GM18519 (cell line): ENCODE data around the gene PARP15.
A peak's percentile ranks its signal among the peaks of the same experiment; 100 is the strongest.
"Not testable (repeated sequence)": the region's sequence is repeated elsewhere in the genome, so short reads cannot be mapped to it uniquely, and the experiment has no call there.

ENCODE experiments used
- ATAC-seq: cut with Tn5 transposase; IDR thresholded peaks from one replicate; pipeline ENCODE4 v1.9.1; 2021; ENCODE audit warnings: mild to moderate bottlenecking, moderate library complexity; ENCODE audit not compliant: unreplicated experiment, low FRiP score

The PARP15 gene

DNA sequence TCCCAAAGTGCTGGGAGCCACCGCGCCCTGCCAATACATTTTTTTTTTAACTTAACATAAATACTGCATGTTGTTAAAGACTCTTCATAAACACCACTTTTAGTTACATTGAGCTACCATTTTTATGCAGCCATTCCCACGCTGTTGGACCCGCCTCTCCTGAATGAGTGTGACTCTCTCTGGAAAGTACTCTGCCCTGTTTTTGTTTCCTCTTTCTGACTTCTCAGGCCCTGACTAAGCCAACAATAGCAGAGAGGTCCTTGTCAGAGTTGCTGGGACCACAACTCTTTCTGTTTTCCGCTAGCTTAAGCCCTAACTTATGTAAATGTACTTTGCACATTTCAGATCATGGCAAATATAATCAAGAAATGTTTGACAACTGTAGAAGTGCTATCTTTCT, 35.2 kb downstream of the PARP15 start:
- ATAC-seq, result no peak

DNA sequence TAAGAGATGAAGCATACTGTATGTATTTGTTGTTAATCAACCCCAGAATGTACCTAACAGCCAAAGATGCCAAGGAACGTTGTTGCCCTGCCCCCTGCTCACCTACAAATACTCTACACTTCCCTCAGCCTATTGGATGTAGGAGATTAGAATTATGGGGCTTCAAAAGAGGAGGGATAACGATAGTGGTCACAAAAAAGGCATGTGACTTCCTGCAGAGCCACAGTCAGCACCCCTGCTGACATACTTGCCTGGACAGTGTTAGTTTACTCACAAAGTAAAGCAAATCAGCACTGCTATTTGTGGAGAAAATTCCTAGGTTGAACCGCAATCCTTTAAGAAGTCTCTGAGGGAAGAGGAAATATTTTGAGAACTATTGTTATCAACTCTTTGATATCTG, 37.9 kb downstream of the PARP15 start:
- ATAC-seq, result no peak

DNA sequence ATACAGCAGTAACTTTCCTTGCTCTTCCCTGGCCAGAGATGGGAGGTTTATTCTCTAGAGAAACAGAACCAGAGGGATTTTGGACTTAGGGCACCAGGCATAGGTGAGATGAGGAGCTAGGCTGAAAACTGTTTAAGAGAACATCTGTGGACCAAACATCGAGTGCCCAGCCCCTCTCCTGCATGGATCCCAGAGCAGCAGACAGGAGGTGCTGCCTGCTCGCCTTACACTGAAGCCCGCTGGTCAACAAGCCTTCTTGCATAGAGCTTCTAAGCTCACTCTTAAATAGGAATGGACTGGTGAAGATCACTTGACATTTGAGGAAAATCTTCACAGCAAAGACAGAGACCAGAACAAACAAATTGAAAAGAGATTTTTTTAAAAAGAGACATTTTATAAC, 41.2 kb downstream of the PARP15 start:
- no peak for ATAC-seq

DNA sequence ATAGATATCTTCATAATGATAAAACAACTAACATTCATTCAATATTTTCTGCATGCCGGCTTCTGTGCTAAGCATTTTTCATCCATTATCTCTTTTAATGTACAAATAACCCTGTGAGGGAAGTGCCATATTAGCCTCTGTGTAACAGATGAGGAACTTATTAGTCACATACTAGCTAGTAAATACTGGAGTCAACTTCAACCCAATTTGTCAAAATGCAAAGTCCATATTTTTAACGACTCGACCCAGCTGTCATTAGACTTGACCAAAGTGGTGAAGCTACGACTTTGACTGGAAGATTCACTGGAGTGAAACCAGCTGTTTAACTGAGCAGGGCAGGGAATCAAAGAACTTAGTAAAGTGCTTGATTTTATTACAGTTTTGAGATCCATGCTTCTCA, 41.6 kb downstream of the PARP15 start:
- ATAC-seq, result no peak

DNA sequence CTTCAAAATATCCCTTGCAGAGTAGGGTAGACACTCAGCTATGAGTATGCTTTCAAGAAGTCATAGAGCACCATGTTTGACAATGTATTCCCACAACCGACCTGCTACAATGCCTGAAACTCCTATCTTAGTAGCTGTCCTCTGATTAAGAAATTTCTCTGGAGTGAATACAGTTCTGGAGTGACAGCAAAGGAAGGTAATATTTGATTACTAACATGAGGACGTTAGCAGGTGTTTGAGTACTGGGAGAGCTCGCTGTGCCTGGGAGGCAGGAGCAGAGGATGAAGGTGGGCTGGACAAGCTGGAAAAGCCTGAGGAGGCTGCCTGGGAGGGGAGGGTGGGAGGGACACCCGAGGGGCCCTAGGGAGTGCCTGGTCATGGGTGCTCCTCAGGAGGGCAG, 42.9 kb downstream of the PARP15 start:
- ATAC-seq, result no peak

DNA sequence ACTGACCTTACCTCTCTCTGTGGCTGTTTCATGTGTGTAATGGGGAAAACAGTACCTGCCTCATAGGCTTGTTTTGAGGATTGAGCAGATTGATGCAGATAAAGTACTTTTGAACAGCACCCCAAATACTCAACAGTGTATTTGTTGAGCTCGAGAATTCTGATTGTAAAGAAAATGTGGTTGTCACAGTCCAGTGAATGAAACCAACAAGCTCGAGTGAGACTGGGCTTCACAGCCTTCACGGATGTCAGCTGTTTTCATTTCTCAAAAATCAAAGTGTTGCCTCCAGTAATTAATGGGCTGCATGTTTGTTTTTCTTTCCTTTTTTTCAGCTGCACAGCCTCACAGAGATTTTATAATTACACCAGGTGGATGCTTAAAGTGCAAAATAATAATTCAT, 43.7 kb downstream of the PARP15 start:
- peak; percentile 40 for ATAC-seq

DNA sequence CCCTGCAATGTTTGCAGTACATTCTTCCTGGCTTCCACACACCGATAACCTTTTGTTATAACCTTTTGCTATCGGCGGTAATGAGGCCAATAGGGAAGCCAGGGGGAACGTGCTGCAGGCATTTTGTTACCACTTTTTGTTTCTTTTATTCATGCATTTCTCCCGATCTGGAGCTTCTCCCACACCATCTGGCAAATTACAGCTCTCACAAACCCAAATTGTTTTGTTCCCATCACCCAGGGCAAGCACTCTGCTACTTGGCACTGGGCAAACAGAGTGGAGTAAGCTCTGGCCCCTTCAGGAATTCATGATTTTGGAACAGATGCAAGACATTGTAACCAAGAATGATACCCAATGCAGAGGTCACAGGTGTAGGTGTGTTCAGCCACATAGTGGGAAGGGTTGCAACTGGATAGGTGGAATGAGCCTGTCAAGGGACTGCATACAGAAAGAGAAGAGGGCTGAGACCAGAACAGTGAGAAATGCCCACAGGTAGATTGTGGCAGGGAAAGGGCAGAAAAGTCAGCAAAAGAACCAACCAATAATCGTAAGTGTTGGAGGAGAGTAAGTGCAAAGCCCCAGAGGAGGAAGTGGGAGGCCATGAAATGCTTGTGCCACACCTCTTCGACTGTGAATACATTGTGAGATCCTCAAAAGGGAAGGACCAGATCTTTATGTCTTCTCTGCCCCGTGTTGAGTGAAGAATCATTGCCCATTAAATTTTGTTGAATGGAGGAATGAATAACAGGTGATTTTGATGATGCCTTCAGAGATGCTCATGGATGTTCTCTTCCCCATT, 45.8 kb downstream of the PARP15 start:
- no peak for ATAC-seq

DNA sequence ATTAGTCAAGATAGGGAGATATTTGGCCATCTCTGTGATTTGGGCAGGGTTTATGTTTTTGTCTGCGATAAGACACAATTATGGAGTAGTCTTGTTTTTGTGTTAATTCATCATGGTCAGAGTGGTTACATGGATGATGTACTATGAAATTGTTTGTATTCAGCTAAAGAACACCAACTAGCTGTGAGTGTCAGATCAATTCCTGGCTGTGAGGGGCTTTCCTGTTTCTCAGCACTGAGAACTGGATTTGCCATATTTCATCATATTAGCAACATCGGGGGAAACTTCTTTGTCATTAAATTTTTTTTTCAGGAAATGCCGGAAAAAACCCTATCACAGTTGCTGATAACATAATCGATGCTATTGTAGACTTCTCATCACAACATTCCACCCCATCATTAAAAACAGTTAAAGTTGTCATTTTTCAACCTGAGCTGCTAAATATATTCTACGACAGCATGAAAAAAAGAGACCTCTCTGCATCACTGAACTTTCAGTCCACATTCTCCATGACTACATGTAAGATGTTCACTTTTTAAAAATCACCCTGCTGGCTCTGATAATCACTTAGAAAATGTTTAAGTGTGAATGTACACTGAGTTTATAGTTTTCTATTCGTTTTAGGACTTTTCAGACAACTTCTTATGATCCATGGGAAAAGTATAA, 49.2 kb downstream of the PARP15 start:
- no peak for ATAC-seq

DNA sequence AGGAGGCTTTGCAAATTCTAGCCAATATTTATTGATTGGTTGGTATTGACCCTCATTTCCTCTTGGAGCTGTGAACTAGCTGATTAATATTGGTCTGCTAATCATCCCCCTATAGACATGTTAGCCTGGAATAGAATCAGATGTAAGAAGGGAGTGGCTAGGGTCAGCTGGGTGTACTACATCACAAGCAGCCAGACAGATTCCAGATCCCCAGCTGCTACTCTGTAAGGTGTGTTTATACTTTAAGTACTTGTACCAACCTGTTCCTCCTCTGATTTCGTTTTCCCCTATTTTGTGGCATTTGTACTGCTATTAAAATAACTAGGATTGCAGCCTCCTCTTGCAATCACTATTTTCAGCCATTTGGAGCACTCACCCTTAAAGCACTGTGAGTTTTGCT, 49.9 kb downstream of the PARP15 start:
- no peak for ATAC-seq

DNA sequence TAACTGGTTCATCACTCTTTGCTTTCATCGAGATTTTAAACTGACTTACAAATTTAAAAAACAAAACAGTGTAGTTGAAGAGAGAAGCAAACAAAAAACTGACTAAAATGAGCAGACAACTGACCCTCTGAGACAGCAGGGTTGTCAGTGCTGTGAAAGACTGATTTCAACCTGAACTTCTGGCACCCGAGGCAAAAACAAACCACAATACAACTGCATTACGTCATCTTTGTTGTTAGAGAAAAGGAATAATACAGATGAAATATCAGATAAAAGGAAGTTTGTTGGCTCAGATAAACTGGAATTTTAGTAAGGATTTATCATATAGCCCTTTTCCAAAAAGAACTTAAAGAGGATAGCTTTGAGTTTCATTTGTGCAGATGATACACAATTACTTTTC, 51.1 kb downstream of the PARP15 start:
- no peak for ATAC-seq

DNA sequence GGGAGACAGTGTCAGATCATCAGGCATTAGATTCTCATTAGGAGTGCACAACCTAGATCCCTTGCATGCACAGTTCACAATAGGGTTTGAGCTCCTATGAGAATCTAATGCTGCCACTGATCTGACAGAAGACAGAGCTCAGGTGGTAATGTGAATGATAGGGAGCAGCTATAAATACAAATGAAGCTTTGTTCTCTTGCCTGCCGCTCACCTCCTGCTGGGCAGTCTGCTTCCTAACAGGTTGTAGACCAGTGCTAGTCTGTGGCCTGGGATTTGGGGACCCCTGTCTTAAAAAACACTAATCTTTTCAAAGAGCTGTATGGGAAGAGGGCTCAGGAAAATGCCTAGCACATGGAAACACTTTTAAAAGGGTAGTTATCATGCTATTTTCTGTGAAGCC, 52.3 kb downstream of the PARP15 start:
- no peak for ATAC-seq

DNA sequence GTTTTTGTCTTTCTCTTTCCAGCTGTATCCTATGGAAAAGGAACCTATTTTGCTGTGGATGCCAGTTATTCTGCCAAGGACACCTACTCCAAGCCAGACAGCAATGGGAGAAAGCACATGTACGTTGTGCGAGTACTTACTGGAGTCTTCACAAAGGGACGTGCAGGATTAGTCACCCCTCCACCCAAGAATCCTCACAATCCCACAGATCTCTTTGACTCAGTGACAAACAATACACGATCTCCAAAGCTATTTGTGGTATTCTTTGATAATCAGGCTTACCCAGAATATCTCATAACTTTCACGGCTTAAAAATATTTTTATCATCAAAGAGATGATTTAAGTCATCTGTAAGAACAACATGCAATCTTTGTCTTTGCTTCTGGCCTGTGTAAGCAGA, 58.3 kb downstream of the PARP15 start:
- no peak for ATAC-seq

DNA sequence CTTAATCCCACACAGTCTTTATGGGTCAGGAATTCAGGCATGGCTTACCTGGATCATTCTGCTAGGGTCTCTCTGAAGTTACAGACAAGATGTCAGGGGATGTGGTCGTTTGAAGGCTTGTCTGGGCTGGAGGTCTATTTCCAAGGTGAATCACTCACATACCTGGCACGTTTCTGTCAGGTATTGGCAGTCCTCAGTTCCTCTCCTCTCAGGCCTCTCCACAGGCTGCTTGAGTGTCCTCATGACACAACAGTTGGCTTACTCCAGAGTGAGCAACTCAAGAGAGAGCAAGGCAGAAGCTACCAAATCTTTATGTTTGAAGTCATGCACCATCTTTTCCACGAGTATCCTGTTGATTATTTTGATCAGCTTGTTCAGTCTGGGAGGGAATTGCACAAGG, 59.2 kb downstream of the PARP15 start:
- no peak for ATAC-seq

DNA sequence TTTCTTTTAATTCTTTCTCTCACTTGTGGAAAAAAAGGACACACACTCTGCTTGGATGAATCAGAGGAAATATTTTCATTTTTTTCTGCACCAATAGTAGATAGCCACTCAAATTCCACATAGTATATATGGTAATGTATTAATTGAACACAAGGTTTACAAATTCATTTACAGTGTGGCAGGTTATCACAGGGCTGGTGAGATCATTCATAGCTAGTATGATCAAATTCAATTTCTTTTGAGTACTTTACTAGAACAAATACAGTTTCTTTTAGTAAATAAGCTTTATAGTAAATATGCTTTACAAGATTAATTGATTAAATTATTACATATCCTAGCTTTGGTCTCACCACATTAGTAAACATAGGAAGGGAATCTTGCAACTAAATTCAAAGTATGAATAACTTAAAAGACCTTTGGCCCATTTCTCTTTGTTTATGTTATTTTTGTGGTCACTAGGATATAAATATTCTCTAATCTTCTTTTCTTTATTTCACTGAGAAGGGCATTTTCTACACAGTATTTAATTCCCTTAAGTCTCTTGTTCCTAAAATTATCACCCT, 63.1 kb downstream of the PARP15 start:
- no peak for ATAC-seq

DNA sequence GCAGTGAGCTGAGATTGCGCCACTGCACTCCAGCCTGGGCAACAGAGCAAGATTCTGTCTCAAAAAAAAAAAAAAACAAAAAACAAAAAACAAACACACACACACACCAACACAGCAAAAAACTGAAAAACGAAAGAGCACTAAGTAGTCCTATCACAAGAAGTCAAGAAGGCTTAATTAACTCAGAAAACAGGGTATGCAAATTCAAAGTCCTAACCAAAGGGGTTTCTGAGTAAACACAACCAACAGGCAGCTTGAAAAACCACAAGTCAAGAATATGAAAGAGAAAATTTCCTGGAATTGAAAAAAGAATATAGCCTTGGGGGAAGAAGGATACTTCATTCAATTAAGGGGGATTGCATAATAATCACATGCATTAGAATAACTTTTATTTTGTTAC, 65.5 kb downstream of the PARP15 start:
- peak; percentile 64 for ATAC-seq

DNA sequence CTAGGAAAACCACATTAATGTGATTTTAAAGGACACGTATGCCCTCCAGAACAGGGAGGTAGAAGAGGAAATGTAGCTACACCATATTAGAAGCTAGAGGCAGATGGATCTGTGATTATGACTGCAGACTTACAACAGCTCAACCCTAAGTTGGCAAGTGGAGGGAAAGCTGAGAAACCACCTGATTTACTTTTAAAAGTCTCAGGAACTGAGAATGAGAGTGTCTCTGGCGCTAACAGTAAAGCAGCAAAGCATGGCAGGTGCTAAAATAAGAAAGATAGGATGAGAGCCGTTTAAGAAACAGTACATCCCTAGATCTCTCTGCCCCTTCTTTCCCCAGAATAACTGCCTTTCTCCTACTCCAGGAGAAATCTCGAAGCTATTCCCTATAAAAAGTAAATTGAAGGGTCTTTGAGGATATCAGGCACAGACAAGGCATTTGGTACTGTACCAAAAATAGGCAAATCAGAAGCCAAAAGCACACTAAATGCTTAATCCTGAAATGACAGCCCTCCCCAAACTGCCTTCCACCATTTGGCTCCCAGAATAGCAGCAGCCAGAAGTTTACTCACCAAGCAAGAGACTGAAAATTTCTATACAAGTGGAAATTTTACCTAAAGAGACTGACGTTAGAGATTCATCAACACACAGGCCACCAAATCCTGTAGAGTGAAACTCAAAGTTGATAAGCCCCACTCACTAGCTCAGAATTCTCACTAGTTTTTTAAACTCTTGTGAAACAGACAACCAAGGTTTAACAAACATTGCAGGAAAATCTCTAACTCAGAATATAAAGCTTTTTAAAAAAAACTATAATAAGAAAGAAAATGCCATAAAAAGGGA, 68.9 kb downstream of the PARP15 start:
- ATAC-seq, result no peak

DNA sequence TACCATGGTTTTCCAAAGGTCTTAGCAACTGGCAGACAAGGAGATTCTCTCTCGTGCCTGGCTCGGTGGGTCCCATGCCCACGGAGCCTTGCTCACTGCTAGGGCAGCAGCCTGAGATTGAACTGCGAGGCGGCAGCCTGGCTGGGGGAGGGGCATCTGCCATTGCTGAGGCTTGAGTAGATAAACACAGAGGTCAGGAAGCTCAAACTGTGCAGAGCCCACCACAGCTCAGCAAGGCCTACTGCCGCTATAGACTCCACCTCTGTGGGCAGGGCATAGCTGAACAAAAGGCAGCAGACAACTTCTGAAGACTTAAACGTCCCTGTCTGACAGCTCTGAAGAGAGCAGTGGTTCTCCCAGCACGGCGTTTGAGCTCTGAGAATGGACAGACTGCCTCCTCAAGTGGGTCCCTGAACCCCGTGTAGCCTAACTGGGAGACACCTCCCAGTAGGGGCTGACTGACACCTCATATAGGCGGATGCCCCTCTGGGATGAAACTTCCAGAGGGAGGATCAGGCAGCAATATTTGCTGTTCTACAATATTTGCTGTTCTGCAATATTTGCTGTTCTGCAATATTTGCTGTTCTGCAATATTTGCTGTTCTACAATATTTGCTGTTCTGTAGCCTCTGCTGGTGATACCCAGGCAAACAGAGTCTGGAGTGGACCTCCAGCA, 73.9 kb downstream of the PARP15 start:
- ATAC-seq, result not testable (repeated sequence)

DNA sequence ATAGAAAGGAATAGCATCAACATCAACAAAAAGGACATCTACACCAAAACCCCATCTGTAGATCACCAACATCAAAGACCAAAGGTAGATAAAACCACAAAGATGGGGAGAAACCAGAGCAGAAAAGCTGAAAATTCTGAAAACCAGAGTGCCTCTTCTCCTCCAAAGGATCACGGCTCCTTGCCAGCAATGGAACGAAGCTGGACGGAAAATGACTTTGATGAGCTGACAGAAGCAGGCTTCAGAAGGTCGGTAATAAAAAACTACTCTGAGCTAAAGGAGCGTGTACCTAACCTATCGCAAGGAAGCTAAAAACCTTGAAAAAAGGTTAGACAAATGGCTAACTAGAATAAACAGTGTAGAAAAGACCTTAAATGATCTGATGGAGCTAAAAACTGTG, 74.5 kb downstream of the PARP15 start:
- ATAC-seq, result not testable (repeated sequence)

DNA sequence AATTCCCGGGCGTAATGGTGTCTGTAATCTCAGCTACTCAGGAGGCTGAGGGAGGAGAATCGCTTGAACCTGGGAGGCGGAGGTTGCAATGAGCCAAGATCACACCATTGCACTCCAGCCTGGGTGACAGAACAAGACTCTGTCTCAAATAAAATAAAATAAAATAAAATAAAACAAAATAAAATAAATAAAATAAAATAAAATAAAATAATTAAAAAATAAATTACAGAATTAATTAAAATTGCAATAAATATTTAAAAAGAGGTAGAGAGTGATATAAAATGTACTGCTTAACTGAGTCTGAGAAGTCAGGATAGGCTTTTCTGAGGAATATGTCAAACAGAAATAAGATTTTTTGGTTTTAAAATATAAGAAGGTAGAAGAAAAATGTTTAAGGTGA, 80.9 kb downstream of the PARP15 start:
- ATAC-seq, result not testable (repeated sequence)

DNA sequence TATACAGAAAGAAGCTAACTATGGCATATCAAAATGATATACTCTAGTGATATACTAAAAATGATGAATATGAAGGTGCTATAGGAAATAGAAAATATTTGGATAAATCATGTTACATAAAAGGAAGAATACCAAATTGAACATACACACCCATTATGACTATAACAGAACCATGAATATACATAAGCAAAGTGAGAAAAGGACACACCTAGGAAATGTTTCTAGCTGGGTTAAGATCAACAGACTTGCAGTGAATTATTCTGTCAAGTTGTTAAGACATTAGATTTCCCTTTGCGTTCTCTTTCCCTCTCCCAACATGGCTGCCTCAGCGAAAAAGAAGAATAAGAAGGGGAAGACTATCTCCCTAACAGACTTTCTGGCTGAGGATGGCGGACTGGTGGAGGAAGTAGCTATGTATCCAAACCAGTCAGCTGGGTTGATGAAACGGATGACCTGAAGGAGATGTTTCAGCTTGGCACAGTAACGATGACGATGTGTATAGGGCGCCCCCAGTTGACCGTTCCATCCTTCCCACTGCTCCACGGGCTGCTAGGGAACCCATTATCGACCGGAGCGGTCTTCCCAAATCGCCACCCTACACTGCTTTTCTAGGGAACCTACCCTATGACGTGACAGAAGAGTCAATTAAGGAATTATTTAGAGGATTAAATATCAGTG, 83.0 kb downstream of the PARP15 start:
- ATAC-seq, result no peak
